OCI-LY1 (cell line): ENCODE data around the gene HDAC9.

ENCODE experiments used
- H2AFZ ChIP-seq: fragments of 200-600 bp; sonication (generic), shearing (Covaris generic); 2 replicates; pipeline ENCODE4 v1.6.0; 2014; ENCODE audit warnings: antibody characterized with exemption, mild to moderate bottlenecking, low read length
- H3F3A ChIP-seq: fragments of 200-600 bp; sonication (generic), shearing (Covaris generic); 2 replicates; pipeline ENCODE4 v1.6.0; 2014; ENCODE audit warnings: mild to moderate bottlenecking, antibody characterized with exemption, low read length, moderate library complexity; ENCODE audit not compliant: insufficient read depth
- H3K27ac ChIP-seq: fragments of 200-600 bp; sonication (generic); 2 replicates; pipeline ENCODE4 v1.5.1; 2014; ENCODE audit warnings: low read length, mixed run types, mild to moderate bottlenecking, low read depth; ENCODE audit not compliant: poor library complexity, severe bottlenecking
- H3K27me3 ChIP-seq: fragments of 200-600 bp; sonication (generic); 2 replicates; pipeline ENCODE4 v1.6.0; 2014; ENCODE audit warnings: antibody characterized with exemption, mild to moderate bottlenecking, low read length, moderate library complexity; ENCODE audit not compliant: insufficient read depth
- H3K36me3 ChIP-seq: fragments of 200-600 bp; sonication (generic); 2 replicates; pipeline ENCODE4 v1.6.1; 2014; ENCODE audit warnings: mild to moderate bottlenecking, antibody characterized with exemption, low read length, moderate library complexity, mixed read lengths; ENCODE audit not compliant: insufficient read depth
- H3K4me1 ChIP-seq: fragments of 200-600 bp; sonication (generic); 2 replicates; pipeline ENCODE4 v1.5.1; 2014; ENCODE audit warnings: mild to moderate bottlenecking, low read length, moderate library complexity; ENCODE audit not compliant: insufficient read depth, severe bottlenecking
- H3K4me2 ChIP-seq: fragments of 200-600 bp; sonication (generic), shearing (Covaris generic); 2 replicates; pipeline ENCODE4 v1.6.1; 2014; ENCODE audit warnings: low read length
- H3K4me3 ChIP-seq: fragments of 200-600 bp; sonication (generic); 2 replicates; pipeline ENCODE4 v1.5.1; 2014; ENCODE audit warnings: low read length, low read depth, mild to moderate bottlenecking, mixed read lengths; ENCODE audit not compliant: poor library complexity, severe bottlenecking
- H3K79me2 ChIP-seq: fragments of 200-600 bp; shearing (Covaris generic); 2 replicates; pipeline ENCODE4 v1.6.1; 2016; ENCODE audit warnings: mixed run types, low read length, mixed read lengths; ENCODE audit not compliant: insufficient read depth
- H3K9ac ChIP-seq: fragments of 200-600 bp; sonication (generic), shearing (Covaris generic); 2 replicates; pipeline ENCODE4 v1.6.1; 2014; ENCODE audit warnings: mild to moderate bottlenecking, low read length, mixed read lengths
- H3K9me2 ChIP-seq: fragments of 200-600 bp; sonication (generic), shearing (Covaris generic); 2 replicates; pipeline ENCODE4 v1.6.1; 2014; ENCODE audit warnings: low read depth, mild to moderate bottlenecking, low read length, mixed read lengths
- H3K9me3 ChIP-seq: fragments of 200-600 bp; shearing (Covaris generic); 2 replicates; pipeline ENCODE4 v1.6.1; 2014; ENCODE audit warnings: low read length, mixed read lengths
- H4K20me1 ChIP-seq: fragments of 200-600 bp; sonication (generic), shearing (Covaris generic); 2 replicates; pipeline ENCODE4 v1.6.0; 2016; ENCODE audit warnings: mild to moderate bottlenecking, low read length; ENCODE audit not compliant: insufficient read depth
- EZH2 ChIP-seq: fragments of 200-600 bp; sonication (generic), shearing (Covaris generic); IDR thresholded peaks from 2 replicates; pipeline ENCODE4 v1.8.0; 2017; ENCODE audit warnings: borderline replicate concordance, mixed run types, mild to moderate bottlenecking, antibody characterized with exemption, low read length, moderate library complexity, mixed read lengths
- TF ChIP-seq, protein P1 (sequence below): fragments of 200-600 bp; sonication (generic), shearing (Covaris generic); IDR thresholded peaks from 2 replicates; pipeline ENCODE4 v1.5.1; 2017; ENCODE audit warnings: mild to moderate bottlenecking, antibody characterized with exemption, low read length, moderate library complexity, mixed read lengths

The HDAC9 gene

DNA sequence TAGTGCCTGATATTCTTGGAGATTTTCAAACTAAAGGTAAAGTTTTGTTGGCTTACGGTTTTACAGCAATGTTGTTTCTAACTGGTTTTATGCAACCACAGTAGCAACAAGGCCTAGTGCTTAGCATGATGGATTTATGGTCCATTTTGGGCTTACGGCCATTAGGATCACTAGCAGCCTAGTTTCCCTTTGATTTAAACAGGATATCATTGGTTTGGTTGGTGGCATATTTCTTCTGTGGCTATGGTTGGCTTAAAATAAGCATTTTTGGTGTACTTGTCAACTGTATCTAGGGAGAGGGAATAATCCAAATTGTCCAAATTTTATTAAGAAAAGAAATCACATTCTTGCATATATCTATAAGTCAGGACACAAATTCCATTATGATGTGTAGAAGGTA lies 194.0 kb downstream of the HDAC9 start:
- H3K27ac ChIP-seq, result no peak overlapping the region
- H3K9me3 ChIP-seq, result no peaks in the 10 kb centered on the region
- H3K4me2 ChIP-seq, result no peak overlapping the region
- H3K4me1 ChIP-seq, result no peaks in the 10 kb centered on the region
- no peak overlapping the region for H3K9ac ChIP-seq
- H3K79me2 ChIP-seq, result no peaks in the 10 kb centered on the region
- H3K27me3 ChIP-seq, result no peaks in the 10 kb centered on the region
- no peak overlapping the region for H2AFZ ChIP-seq
- no peaks in the 10 kb centered on the region for H3K9me2 ChIP-seq
- no peak for TF ChIP-seq EZH2
- TF ChIP-seq, protein P1, sequence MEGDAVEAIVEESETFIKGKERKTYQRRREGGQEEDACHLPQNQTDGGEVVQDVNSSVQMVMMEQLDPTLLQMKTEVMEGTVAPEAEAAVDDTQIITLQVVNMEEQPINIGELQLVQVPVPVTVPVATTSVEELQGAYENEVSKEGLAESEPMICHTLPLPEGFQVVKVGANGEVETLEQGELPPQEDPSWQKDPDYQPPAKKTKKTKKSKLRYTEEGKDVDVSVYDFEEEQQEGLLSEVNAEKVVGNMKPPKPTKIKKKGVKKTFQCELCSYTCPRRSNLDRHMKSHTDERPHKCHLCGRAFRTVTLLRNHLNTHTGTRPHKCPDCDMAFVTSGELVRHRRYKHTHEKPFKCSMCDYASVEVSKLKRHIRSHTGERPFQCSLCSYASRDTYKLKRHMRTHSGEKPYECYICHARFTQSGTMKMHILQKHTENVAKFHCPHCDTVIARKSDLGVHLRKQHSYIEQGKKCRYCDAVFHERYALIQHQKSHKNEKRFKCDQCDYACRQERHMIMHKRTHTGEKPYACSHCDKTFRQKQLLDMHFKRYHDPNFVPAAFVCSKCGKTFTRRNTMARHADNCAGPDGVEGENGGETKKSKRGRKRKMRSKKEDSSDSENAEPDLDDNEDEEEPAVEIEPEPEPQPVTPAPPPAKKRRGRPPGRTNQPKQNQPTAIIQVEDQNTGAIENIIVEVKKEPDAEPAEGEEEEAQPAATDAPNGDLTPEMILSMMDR, result no peak
- H4K20me1 ChIP-seq, result no peaks in the 10 kb centered on the region
- no peaks in the 10 kb centered on the region for H3K36me3 ChIP-seq
- H3K4me3 ChIP-seq, result no peak overlapping the region
- H3F3A ChIP-seq, result no peaks in the 10 kb centered on the region

GRCh38 chr7:18693406-18693805 lies 197.9 kb downstream of the HDAC9 start:
- H3K9me2 ChIP-seq, result no peaks in the 10 kb centered on the region
- H3K36me3 ChIP-seq, result no peaks in the 10 kb centered on the region
- H3K4me2 ChIP-seq, result no peak overlapping the region
- no peaks in the 10 kb centered on the region for H3F3A ChIP-seq
- no peaks in the 10 kb centered on the region for H3K4me1 ChIP-seq
- no peak overlapping the region for H3K27ac ChIP-seq
- H2AFZ ChIP-seq, result no peak overlapping the region
- H3K27me3 ChIP-seq, result no peaks in the 10 kb centered on the region
- H3K4me3 ChIP-seq, result no peak overlapping the region
- TF ChIP-seq, protein P1, result peak; percentile 61
- no peak for TF ChIP-seq EZH2
- no peaks in the 10 kb centered on the region for H3K79me2 ChIP-seq
- H3K9me3 ChIP-seq, result no peaks in the 10 kb centered on the region
- H3K9ac ChIP-seq, result no peak overlapping the region
- no peaks in the 10 kb centered on the region for H4K20me1 ChIP-seq

- Histone ChIP-seq H3K79me2 (no peaks in the 10 kb centered on the region), H3K27me3 (no peaks in the 10 kb centered on the region), H3K4me1 (no peaks in the 10 kb centered on the region), H3K4me2 (no peak overlapping the region), H4K20me1 (no peaks in the 10 kb centered on the region), H3K36me3 (no peaks in the 10 kb centered on the region), H3F3A (no peaks in the 10 kb centered on the region), H3K9me3 (no peaks in the 10 kb centered on the region), H3K27ac (no peak overlapping the region), H3K9ac (no peak overlapping the region), H3K4me3 (no peak overlapping the region), H3K9me2 (no peaks in the 10 kb centered on the region), H2AFZ (no peak overlapping the region)
- TF ChIP-seq, protein P1, result no peak
- no peak for TF ChIP-seq EZH2
Observed at GRCh38 chr7:18693816-18694215, 198.3 kb downstream of the HDAC9 start.
